Astrocyte (in vitro differentiated cells and primary cell): ENCODE measurements around the gene MAN1C1.

Source experiments
- EZH2 ChIP-seq: IDR thresholded peaks from 2 replicates; pipeline ENCODE4 v1.6.1; 2012; ENCODE audit warnings: mild to moderate bottlenecking, low read length, inconsistent platforms; ENCODE audit not compliant: insufficient read depth
- TF ChIP-seq, protein P1 (sequence below): IDR thresholded peaks from 2 replicates; pipeline ENCODE4 v1.5.1; 2011; ENCODE audit warnings: low read depth, mild to moderate bottlenecking, inconsistent platforms, low read length, moderate library complexity; ENCODE audit not compliant: insufficient read depth

DNA sequence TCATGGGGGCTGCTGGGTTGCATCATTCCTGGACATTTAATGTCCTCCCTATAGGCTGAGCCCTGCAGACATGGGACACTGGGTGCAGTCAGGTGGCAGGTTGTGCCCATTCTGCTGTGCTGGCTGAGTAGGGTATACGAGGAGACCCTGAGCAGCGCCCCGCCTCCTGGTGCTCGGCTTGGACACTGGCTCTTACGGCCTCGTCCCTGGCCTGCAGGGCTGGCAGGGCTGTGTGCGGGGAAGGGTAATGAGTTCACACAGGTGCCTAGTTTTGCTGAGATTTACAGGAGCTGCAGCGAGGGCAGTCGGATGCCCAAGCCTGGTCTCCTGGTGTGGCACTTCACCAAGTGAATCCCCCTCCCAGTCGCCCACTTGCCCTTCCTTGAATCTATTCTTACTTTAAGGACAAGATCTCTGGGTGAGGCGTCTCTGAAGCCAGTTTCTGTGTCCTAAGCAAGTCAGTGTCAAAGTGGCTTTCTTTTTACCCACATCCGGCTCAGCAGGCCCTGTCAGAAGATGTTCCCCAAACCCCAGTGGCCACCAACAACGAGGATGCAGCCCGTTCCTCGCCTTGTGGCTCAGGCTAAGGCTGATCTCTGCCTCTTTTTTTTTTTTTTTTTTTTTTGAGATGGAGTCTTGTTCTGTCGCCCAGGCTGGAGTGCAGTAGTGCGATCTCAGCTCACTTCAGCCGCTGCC, 73.2 kb downstream of the MAN1C1 start:
- TF ChIP-seq, protein P1, sequence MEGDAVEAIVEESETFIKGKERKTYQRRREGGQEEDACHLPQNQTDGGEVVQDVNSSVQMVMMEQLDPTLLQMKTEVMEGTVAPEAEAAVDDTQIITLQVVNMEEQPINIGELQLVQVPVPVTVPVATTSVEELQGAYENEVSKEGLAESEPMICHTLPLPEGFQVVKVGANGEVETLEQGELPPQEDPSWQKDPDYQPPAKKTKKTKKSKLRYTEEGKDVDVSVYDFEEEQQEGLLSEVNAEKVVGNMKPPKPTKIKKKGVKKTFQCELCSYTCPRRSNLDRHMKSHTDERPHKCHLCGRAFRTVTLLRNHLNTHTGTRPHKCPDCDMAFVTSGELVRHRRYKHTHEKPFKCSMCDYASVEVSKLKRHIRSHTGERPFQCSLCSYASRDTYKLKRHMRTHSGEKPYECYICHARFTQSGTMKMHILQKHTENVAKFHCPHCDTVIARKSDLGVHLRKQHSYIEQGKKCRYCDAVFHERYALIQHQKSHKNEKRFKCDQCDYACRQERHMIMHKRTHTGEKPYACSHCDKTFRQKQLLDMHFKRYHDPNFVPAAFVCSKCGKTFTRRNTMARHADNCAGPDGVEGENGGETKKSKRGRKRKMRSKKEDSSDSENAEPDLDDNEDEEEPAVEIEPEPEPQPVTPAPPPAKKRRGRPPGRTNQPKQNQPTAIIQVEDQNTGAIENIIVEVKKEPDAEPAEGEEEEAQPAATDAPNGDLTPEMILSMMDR = no peak
- no peak for TF ChIP-seq EZH2
